Islet of Langerhans (tissue), 1 donor: ENCODE data around the gene MDP1.

Experiments
- FAIRE-seq: peaks from one replicate; lab custom pipeline; 2011; peaks lifted over from hg19 to GRCh38; lab: Jason Lieb, UNC

The MDP1 gene

GRCh38 chr14:24179961-24180796 lies 35.7 kb downstream of the MDP1 start:
- FAIRE-seq = peak; percentile 98

GRCh38 chr14:24179294-24179960 lies 36.4 kb downstream of the MDP1 start:
- no peak for FAIRE-seq

- no peak for FAIRE-seq
Measured at GRCh38 chr14:24178399-24179178, 37.3 kb downstream of the MDP1 start.

GRCh38 chr14:24177891-24178290 lies 38.0 kb downstream of the MDP1 start:
- no peak for FAIRE-seq

DNA sequence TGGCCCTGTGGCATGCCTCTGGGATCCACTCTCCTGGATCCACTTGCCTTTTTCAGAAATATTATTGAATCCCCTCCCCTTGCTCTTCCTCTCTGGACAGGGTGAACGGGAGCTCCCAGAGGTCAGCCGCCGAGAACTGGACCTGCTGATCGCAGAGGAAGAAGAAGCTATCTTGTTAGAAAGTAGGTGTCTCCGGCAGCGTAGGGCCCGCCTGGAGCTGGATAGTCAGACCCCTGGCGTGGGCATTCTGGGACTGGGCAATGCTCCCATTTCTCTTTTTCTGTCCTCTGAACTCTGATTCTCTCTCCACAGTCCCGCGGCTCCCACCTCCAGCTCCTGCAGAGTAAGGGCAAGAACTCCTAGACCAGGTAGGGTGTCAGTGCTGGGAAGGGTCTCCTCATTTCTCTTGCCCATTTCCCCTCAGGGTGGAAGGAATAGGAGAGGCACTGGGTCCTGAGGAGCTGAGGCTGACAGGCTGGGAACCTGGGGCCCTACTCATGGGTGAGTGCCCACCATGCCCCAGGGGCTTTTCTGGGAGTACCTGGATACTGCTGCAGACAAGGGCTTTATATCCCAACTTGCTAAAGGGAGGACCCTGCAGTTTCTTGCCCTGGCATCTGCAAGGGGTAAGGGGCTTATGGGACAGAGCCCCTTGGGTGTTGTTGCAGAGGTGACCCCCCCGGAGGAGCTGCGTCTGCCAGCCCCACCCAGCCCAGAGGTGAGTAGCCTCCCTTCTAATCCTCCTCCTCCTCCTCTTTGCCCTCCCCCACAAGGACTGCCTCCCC lies 38.6 kb downstream of the MDP1 start:
- no peak for FAIRE-seq

- FAIRE-seq = no peak
Measured at GRCh38 chr14:24176599-24176998, 39.3 kb downstream of the MDP1 start.

GRCh38 chr14:24172871-24173281 lies 43.0 kb downstream of the MDP1 start:
- FAIRE-seq = no peak

- FAIRE-seq = no peak
Measured at GRCh38 chr14:24172261-24172860, 43.5 kb downstream of the MDP1 start.

GRCh38 chr14:24171422-24172260 lies 44.2 kb downstream of the MDP1 start, which contains the start of gene REC8:
REC8 (plus strand) TSS chr14:24172080; CDS start chr14:24172553, 473 bp downstream.
- peak; percentile 38 for FAIRE-seq

DNA sequence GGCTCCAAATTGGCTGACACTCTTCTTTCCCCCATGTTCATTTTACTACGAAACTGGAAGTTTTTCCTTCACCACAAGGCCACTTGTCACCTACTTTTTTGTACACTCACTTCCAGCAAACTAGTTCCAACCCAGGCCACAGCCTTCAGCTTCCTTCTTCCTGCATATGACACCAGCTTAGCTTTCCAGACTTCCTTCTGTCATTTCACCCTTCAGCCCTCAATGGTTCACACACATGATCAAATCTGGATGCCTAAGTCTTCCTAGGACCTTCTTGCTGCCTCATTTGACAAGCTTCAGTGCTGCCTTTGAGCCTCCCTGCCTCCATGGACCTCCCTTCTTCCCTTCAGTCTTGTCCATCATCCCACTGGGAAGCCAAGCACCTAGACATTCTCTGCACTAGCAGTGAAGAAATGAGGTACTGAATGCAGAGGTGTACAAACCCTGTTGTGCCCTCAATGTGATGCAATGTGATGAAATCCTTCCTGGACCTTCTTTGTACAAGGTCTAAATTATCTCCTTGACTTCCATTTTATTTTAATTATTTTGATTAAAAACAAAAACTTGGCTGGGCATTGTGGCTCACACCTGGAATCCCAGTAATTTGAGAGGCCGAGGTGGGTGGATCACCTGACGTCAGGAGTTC lies 48.3 kb downstream of the MDP1 start:
- FAIRE-seq = no peak

DNA sequence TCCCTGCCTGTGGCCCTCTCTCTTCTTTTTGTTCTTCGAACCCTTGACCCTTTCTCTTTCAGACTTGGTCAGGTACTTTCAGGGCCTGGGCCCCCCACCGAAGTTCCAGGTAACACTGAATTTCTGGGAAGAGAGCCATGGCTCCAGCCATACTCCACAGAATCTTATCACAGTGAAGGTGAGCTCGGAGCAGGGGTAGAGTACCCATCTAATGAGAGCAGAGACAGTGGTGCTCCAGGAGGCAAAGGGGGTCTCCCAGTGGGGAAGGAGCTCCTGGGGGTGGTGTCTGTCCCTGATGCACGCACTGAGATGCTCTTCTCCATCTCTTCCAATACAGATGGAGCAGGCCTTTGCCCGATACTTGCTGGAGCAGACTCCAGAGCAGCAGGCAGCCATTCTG lies 50.1 kb downstream of the MDP1 start:
- no peak for FAIRE-seq

GRCh38 chr14:24164518-24164991 lies 51.3 kb downstream of the MDP1 start:
- FAIRE-seq = no peak
